HEK293 (cell line): Measurements from ENCODE around the gene TSSK6.

ENCODE experiments used
- BCL11A ChIP-seq: fragments of 450-650 bp; formaldehyde crosslinking; IDR thresholded peaks from 2 replicates; pipeline ENCODE4 v1.5.1; 2016; ENCODE audit warnings: low read depth, missing biosample characterization, missing genetic modification characterization
- EGR2 ChIP-seq: fragments of 450-650 bp; formaldehyde crosslinking; IDR thresholded peaks from 2 replicates; pipeline ENCODE4 v1.5.1; 2016; ENCODE audit warnings: low read depth, missing biosample characterization, missing genetic modification characterization
- GLI4 ChIP-seq: fragments of 450-650 bp; formaldehyde crosslinking; IDR thresholded peaks from 2 replicates; pipeline ENCODE4 v1.5.1; 2016; ENCODE audit warnings: missing biosample characterization, missing genetic modification characterization
- IKZF3 ChIP-seq: fragments of 450-650 bp; IDR thresholded peaks from 2 replicates; pipeline ENCODE4 v1.5.0; 2018; ENCODE audit warnings: missing biosample characterization, mild to moderate bottlenecking, missing genetic modification characterization, moderate library complexity
- OVOL3 ChIP-seq: fragments of 450-650 bp; formaldehyde crosslinking; IDR thresholded peaks from 2 replicates; pipeline ENCODE4 v1.5.1; 2016; ENCODE audit warnings: missing biosample characterization, missing genetic modification characterization
- SP7 ChIP-seq: fragments of 450-650 bp; formaldehyde crosslinking; IDR thresholded peaks from 2 replicates; pipeline ENCODE4 v1.5.1; 2016; ENCODE audit warnings: missing biosample characterization, missing genetic modification characterization
- ZBTB48 ChIP-seq: fragments of 450-650 bp; formaldehyde crosslinking; IDR thresholded peaks from 2 replicates; pipeline ENCODE4 v1.5.1; 2016; ENCODE audit warnings: missing biosample characterization, missing genetic modification characterization
- ZFHX2 ChIP-seq: fragments of 450-650 bp; formaldehyde crosslinking; conservative IDR thresholded peaks from 2 replicates; pipeline ENCODE4 v1.5.1; 2016; ENCODE audit warnings: missing biosample characterization, missing genetic modification characterization
- ZFP3 ChIP-seq: fragments of 450-650 bp; formaldehyde crosslinking; IDR thresholded peaks from 2 replicates; pipeline ENCODE4 v1.5.1; 2016; ENCODE audit warnings: low read depth, missing biosample characterization, missing genetic modification characterization
- ZNF114 ChIP-seq: fragments of 450-650 bp; formaldehyde crosslinking; IDR thresholded peaks from 2 replicates; pipeline ENCODE4 v1.5.0; 2017; ENCODE audit warnings: missing biosample characterization, missing genetic modification characterization
- ZNF133 ChIP-seq: fragments of 450-650 bp; formaldehyde crosslinking; IDR thresholded peaks from 2 replicates; pipeline ENCODE4 v1.5.1; 2016; ENCODE audit warnings: missing biosample characterization, missing genetic modification characterization
- ZNF138 ChIP-seq: fragments of 450-650 bp; formaldehyde crosslinking; IDR thresholded peaks from 2 replicates; pipeline ENCODE4 v1.5.1; 2016; ENCODE audit warnings: missing biosample characterization, missing genetic modification characterization, borderline replicate concordance
- ZNF16 ChIP-seq: fragments of 450-650 bp; formaldehyde crosslinking; IDR thresholded peaks from 2 replicates; pipeline ENCODE4 v1.5.1; 2016; ENCODE audit warnings: low read depth, missing biosample characterization, missing genetic modification characterization
- ZNF341 ChIP-seq: fragments of 450-650 bp; formaldehyde crosslinking; IDR thresholded peaks from 2 replicates; pipeline ENCODE4; 2016; ENCODE audit warnings: low read depth, missing biosample characterization, missing genetic modification characterization
- ZNF366 ChIP-seq: fragments of 450-650 bp; formaldehyde crosslinking; conservative IDR thresholded peaks from 2 replicates; pipeline ENCODE4 v1.5.1; 2016; ENCODE audit warnings: missing biosample characterization, missing genetic modification characterization
- ZNF37A ChIP-seq: fragments of 450-650 bp; IDR thresholded peaks from 2 replicates; pipeline ENCODE4 v1.5.1; 2018; ENCODE audit warnings: missing biosample characterization, missing genetic modification characterization
- ZNF501 ChIP-seq: fragments of 450-650 bp; formaldehyde crosslinking; IDR thresholded peaks from 2 replicates; pipeline ENCODE4 v1.5.1; 2016; ENCODE audit warnings: missing biosample characterization, missing genetic modification characterization
- ZNF521 ChIP-seq: fragments of 450-650 bp; formaldehyde crosslinking; IDR thresholded peaks from 2 replicates; pipeline ENCODE4 v1.5.1; 2017; ENCODE audit warnings: missing biosample characterization, mild to moderate bottlenecking, missing genetic modification characterization
- ZNF558 ChIP-seq: fragments of 450-650 bp; formaldehyde crosslinking; IDR thresholded peaks from 2 replicates; pipeline ENCODE4 v1.5.1; 2016; ENCODE audit warnings: missing biosample characterization, missing genetic modification characterization
- ZNF629 ChIP-seq: fragments of 450-650 bp; formaldehyde crosslinking; IDR thresholded peaks from 2 replicates; pipeline ENCODE4 v1.5.1; 2017; ENCODE audit warnings: missing biosample characterization, missing genetic modification characterization
- ZNF654 ChIP-seq: fragments of 450-650 bp; formaldehyde crosslinking; IDR thresholded peaks from 2 replicates; pipeline ENCODE4 v1.5.1; 2016; ENCODE audit warnings: low read depth, missing biosample characterization, missing genetic modification characterization
- ZNF658 ChIP-seq: fragments of 450-650 bp; formaldehyde crosslinking; IDR thresholded peaks from 2 replicates; pipeline ENCODE4; 2016; ENCODE audit warnings: missing biosample characterization, missing genetic modification characterization
- TF ChIP-seq, protein P1 (sequence below): IDR thresholded peaks from 2 replicates; pipeline ENCODE4 v1.6.1; 2011; ENCODE audit warnings: mild to moderate bottlenecking, low read depth, low read length, borderline replicate concordance
- TF ChIP-seq, protein P2 (sequence below): fragments of 450-650 bp; IDR thresholded peaks from 2 replicates; pipeline ENCODE4 v1.5.1; 2018; ENCODE audit warnings: missing biosample characterization, mild to moderate bottlenecking, missing genetic modification characterization
- TF ChIP-seq, protein P3 (sequence below): fragments of 450-650 bp; formaldehyde crosslinking; IDR thresholded peaks from 2 replicates; pipeline ENCODE4 v1.5.1; 2016; ENCODE audit warnings: missing biosample characterization, missing genetic modification characterization
- TF ChIP-seq, protein P4 (sequence below): fragments of 450-650 bp; formaldehyde crosslinking; IDR thresholded peaks from 2 replicates; pipeline ENCODE4 v1.5.1; 2016; ENCODE audit warnings: missing biosample characterization, missing genetic modification characterization
- TF ChIP-seq, protein P5 (sequence below): fragments of 450-650 bp; formaldehyde crosslinking; IDR thresholded peaks from 2 replicates; pipeline ENCODE4 v1.5.1; 2016; ENCODE audit warnings: missing biosample characterization, missing genetic modification characterization, borderline replicate concordance
- TF ChIP-seq, protein P6 (sequence below): fragments of 450-650 bp; formaldehyde crosslinking; IDR thresholded peaks from 2 replicates; pipeline ENCODE4 v1.5.1; 2017; ENCODE audit warnings: missing biosample characterization, missing genetic modification characterization
- TF ChIP-seq, protein P7 (sequence below): fragments of 450-650 bp; formaldehyde crosslinking; IDR thresholded peaks from 2 replicates; pipeline ENCODE4 v1.5.1; 2017; ENCODE audit warnings: missing biosample characterization, missing genetic modification characterization

The TSSK6 gene

DNA sequence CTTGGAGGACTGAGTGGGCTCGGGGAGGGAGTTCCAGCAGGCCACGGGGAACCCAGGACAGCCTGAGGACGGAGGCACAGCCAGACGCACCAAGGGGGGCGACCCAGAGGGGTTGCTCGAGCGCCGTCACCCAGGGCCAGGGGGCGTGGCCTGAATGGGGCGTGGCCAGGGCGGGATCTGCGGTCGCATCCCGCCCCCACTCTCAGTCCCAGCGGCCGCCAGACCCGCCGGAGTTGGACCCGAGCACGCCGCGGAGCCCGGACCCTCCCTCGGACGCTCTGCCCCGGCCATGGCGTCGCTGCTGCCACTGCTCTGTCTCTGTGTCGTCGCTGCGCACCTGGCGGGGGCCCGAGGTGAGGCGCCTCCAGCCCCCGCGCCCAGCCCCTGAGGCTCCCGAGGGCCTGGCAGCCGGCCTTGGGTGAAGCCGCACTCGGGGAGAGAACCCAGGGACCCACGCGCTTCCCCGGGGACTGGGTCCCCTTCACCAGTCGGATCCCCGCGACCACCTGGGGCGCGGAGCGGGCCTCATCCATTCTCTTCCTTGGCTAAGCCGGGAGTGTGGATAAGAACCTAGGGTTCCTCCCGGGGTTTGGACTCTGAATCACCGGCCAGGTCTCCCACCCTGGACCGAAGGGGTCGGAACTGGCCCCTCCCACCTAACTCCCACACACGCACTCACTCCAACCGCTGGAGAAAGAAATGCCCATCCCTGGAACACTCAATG lies 22.9 kb upstream of the TSSK6 start, which contains the start of gene CILP2 (continued):
- TF ChIP-seq, protein P1, sequence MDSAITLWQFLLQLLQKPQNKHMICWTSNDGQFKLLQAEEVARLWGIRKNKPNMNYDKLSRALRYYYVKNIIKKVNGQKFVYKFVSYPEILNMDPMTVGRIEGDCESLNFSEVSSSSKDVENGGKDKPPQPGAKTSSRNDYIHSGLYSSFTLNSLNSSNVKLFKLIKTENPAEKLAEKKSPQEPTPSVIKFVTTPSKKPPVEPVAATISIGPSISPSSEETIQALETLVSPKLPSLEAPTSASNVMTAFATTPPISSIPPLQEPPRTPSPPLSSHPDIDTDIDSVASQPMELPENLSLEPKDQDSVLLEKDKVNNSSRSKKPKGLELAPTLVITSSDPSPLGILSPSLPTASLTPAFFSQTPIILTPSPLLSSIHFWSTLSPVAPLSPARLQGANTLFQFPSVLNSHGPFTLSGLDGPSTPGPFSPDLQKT, result no peak
- 0 out of 2 replicates have a peak, but pooled peaks have one; percentile 16 for TF ChIP-seq ZBTB48 (tag by site-specific recombination)
- TF ChIP-seq ZNF341 (tag by site-specific recombination), result no peak
- TF ChIP-seq ZNF114 (tag by site-specific recombination), result no peak
- TF ChIP-seq ZNF629 (tag by site-specific recombination), result no peak
- TF ChIP-seq ZNF133 (tag by site-specific recombination), result no peak
- TF ChIP-seq ZNF138, result no peak
- TF ChIP-seq ZNF521 (tag by site-specific recombination), result no peak
- TF ChIP-seq, protein P2, sequence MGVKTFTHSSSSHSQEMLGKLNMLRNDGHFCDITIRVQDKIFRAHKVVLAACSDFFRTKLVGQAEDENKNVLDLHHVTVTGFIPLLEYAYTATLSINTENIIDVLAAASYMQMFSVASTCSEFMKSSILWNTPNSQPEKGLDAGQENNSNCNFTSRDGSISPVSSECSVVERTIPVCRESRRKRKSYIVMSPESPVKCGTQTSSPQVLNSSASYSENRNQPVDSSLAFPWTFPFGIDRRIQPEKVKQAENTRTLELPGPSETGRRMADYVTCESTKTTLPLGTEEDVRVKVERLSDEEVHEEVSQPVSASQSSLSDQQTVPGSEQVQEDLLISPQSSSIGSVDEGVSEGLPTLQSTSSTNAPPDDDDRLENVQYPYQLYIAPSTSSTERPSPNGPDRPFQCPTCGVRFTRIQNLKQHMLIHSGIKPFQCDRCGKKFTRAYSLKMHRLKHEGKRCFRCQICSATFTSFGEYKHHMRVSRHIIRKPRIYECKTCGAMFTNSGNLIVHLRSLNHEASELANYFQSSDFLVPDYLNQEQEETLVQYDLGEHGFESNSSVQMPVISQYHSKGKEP (tag by site-specific recombination), result no peak
- no peak for TF ChIP-seq ZNF654 (tag by site-specific recombination)
- TF ChIP-seq SP7 (tag by site-specific recombination), result no peak
- TF ChIP-seq, protein P3, sequence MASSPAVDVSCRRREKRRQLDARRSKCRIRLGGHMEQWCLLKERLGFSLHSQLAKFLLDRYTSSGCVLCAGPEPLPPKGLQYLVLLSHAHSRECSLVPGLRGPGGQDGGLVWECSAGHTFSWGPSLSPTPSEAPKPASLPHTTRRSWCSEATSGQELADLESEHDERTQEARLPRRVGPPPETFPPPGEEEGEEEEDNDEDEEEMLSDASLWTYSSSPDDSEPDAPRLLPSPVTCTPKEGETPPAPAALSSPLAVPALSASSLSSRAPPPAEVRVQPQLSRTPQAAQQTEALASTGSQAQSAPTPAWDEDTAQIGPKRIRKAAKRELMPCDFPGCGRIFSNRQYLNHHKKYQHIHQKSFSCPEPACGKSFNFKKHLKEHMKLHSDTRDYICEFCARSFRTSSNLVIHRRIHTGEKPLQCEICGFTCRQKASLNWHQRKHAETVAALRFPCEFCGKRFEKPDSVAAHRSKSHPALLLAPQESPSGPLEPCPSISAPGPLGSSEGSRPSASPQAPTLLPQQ, result no peak
- no peak for TF ChIP-seq ZNF658 (tag by site-specific recombination)
- no peak for TF ChIP-seq ZFP3 (tag by site-specific recombination)
- TF ChIP-seq, protein P4, sequence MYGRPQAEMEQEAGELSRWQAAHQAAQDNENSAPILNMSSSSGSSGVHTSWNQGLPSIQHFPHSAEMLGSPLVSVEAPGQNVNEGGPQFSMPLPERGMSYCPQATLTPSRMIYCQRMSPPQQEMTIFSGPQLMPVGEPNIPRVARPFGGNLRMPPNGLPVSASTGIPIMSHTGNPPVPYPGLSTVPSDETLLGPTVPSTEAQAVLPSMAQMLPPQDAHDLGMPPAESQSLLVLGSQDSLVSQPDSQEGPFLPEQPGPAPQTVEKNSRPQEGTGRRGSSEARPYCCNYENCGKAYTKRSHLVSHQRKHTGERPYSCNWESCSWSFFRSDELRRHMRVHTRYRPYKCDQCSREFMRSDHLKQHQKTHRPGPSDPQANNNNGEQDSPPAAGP (tag by site-specific recombination), result no peak
- TF ChIP-seq GLI4 (tag by site-specific recombination), result no peak
- no peak for TF ChIP-seq EGR2 (tag by site-specific recombination)
- no peak for TF ChIP-seq ZNF501
- TF ChIP-seq, protein P5, sequence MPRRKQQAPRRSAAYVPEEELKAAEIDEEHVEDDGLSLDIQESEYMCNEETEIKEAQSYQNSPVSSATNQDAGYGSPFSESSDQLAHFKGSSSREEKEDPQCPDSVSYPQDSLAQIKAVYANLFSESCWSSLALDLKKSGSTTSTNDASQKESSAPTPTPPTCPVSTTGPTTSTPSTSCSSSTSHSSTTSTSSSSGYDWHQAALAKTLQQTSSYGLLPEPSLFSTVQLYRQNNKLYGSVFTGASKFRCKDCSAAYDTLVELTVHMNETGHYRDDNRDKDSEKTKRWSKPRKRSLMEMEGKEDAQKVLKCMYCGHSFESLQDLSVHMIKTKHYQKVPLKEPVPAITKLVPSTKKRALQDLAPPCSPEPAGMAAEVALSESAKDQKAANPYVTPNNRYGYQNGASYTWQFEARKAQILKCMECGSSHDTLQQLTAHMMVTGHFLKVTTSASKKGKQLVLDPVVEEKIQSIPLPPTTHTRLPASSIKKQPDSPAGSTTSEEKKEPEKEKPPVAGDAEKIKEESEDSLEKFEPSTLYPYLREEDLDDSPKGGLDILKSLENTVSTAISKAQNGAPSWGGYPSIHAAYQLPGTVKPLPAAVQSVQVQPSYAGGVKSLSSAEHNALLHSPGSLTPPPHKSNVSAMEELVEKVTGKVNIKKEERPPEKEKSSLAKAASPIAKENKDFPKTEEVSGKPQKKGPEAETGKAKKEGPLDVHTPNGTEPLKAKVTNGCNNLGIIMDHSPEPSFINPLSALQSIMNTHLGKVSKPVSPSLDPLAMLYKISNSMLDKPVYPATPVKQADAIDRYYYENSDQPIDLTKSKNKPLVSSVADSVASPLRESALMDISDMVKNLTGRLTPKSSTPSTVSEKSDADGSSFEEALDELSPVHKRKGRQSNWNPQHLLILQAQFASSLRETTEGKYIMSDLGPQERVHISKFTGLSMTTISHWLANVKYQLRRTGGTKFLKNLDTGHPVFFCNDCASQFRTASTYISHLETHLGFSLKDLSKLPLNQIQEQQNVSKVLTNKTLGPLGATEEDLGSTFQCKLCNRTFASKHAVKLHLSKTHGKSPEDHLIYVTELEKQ (tag by site-specific recombination), result no peak
- no peak for TF ChIP-seq OVOL3 (tag by site-specific recombination)
- TF ChIP-seq, protein P6, sequence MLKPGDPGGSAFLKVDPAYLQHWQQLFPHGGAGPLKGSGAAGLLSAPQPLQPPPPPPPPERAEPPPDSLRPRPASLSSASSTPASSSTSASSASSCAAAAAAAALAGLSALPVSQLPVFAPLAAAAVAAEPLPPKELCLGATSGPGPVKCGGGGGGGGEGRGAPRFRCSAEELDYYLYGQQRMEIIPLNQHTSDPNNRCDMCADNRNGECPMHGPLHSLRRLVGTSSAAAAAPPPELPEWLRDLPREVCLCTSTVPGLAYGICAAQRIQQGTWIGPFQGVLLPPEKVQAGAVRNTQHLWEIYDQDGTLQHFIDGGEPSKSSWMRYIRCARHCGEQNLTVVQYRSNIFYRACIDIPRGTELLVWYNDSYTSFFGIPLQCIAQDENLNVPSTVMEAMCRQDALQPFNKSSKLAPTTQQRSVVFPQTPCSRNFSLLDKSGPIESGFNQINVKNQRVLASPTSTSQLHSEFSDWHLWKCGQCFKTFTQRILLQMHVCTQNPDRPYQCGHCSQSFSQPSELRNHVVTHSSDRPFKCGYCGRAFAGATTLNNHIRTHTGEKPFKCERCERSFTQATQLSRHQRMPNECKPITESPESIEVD (tag by site-specific recombination), result no peak
- peak; percentile 29 for TF ChIP-seq ZFHX2
- TF ChIP-seq ZNF366 (tag by site-specific recombination), result no peak
- TF ChIP-seq, protein P7, sequence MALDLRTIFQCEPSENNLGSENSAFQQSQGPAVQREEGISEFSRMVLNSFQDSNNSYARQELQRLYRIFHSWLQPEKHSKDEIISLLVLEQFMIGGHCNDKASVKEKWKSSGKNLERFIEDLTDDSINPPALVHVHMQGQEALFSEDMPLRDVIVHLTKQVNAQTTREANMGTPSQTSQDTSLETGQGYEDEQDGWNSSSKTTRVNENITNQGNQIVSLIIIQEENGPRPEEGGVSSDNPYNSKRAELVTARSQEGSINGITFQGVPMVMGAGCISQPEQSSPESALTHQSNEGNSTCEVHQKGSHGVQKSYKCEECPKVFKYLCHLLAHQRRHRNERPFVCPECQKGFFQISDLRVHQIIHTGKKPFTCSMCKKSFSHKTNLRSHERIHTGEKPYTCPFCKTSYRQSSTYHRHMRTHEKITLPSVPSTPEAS, result no peak
- no peak for TF ChIP-seq ZNF558 (tag by site-specific recombination)
- no peak for TF ChIP-seq BCL11A (tag by site-specific recombination)
- no peak for TF ChIP-seq ZNF16 (tag by site-specific recombination)
- no peak for TF ChIP-seq ZNF37A (tag by site-specific recombination)
- TF ChIP-seq IKZF3 (tag by site-specific recombination), result no peak
